PC-9 (cell line): ENCODE results near the gene CDKN3.

Experiments
- CTCF ChIP-seq: fragments of 200-600 bp; sonication (generic); conservative IDR thresholded peaks from 2 replicates; pipeline ENCODE4 v1.6.1; 2017; ENCODE audit warnings: mixed run types, antibody characterized with exemption, mild to moderate bottlenecking, moderate library complexity
- EZH2 ChIP-seq: fragments of 200-600 bp; sonication (generic); IDR thresholded peaks from 2 replicates; pipeline ENCODE4 v1.8.0; 2017; ENCODE audit warnings: antibody characterized with exemption, low read depth

DNA sequence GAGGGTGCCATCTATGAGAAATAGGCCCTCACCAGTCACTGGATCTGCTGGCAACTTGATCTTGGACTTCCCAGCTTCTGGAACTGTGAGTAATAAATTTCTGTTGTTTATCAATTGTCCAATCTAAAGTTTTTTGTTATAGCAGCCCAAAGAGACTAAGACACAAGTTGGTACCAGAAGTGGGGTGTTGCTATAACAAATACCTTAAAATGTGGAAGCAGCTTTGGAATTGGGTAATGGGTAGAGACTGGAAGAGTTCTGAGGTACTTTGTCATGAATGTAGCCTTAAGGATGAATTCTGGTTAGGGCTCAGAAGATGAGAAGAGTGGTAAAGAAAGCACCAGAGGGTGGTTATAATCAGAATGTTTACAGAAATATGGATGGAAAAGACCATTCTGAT lies 70.5 kb downstream of the CDKN3 start:
- TF ChIP-seq CTCF (no peak), EZH2 (no peak)
